GM23338 (cell line): Measurements from ENCODE around the gene LAMA1. TPM values are rescaled to one million over a fixed set of nuclear protein-coding genes. Genes with fewer than 3 reads are reported as not detected.

Experiments used
- ATAC-seq: fragments of 200-7000 bp; cut with Tn5 transposase; 3 replicates; pipeline ENCODE4 v1.9.1; 2020
- DNase-seq: peaks from one replicate; pipeline ENCODE4 v3.0.0-alpha.2; 2015; ENCODE audit warnings: low spot score
- H2AFZ ChIP-seq: fragments of 200-600 bp; sonication (generic); 2 replicates; pipeline ENCODE4 v1.8.0; 2016; ENCODE audit warnings: antibody characterized with exemption, mild to moderate bottlenecking, moderate library complexity
- H3F3A ChIP-seq: fragments of 200-600 bp; sonication (generic); replicated peaks from 2 replicates; pipeline ENCODE4 v1.8.0; 2017; ENCODE audit warnings: antibody characterized with exemption, mixed run types, low read depth
- H3K27ac ChIP-seq: fragments of 200-600 bp; sonication (generic); 2 replicates; pipeline ENCODE4 v1.6.1; 2016; ENCODE audit warnings: low read depth
- H3K27me3 ChIP-seq: fragments of 200-600 bp; sonication (generic); 2 replicates; pipeline ENCODE4 v1.8.0; 2016; ENCODE audit warnings: mild to moderate bottlenecking, mixed run types, moderate library complexity; ENCODE audit not compliant: insufficient read depth
- H3K36me3 ChIP-seq: fragments of 200-600 bp; sonication (generic); 2 replicates; pipeline ENCODE4 v1.8.0; 2016; ENCODE audit warnings: mild to moderate bottlenecking; ENCODE audit not compliant: insufficient read depth
- H3K4me1 ChIP-seq: fragments of 200-600 bp; sonication (generic); 2 replicates; pipeline ENCODE4 v1.8.0; 2016; ENCODE audit warnings: mild to moderate bottlenecking, moderate library complexity; ENCODE audit not compliant: insufficient read depth
- H3K4me2 ChIP-seq: fragments of 200-600 bp; sonication (generic); 2 replicates; pipeline ENCODE4 v1.7.1; 2017; ENCODE audit warnings: mixed run types
- H3K4me3 ChIP-seq: fragments of 200-600 bp; sonication (generic); 2 replicates; pipeline ENCODE4 v1.6.1; 2016; ENCODE audit warnings: mixed run types
- H3K79me2 ChIP-seq: fragments of 200-600 bp; sonication (generic); replicated peaks from 2 replicates; pipeline ENCODE4 v1.8.0; 2017; ENCODE audit warnings: mild to moderate bottlenecking; ENCODE audit not compliant: insufficient read depth
- H3K9me2 ChIP-seq: fragments of 200-600 bp; sonication (generic); 2 replicates; pipeline ENCODE4 v1.8.0; 2017; ENCODE audit not compliant: insufficient read depth
- H4K20me1 ChIP-seq: fragments of 200-600 bp; sonication (generic); replicated peaks from 2 replicates; pipeline ENCODE4 v1.8.0; 2017; ENCODE audit warnings: mild to moderate bottlenecking; ENCODE audit not compliant: insufficient read depth
- H3K27ac Mint-ChIP-seq: 2 replicates; pipeline ENCODE4 v1.8.0; 2020; ENCODE audit warnings: inconsistent platforms, mild to moderate bottlenecking, moderate library complexity, mixed read lengths
- H3K27me3 Mint-ChIP-seq: 3 replicates; pipeline ENCODE4 v1.8.0; 2022; ENCODE audit warnings: low read depth, mild to moderate bottlenecking, moderate library complexity, mixed read lengths, inconsistent platforms; ENCODE audit not compliant: insufficient read depth, poor library complexity
- H3K36me3 Mint-ChIP-seq: 3 replicates; pipeline ENCODE4 v1.8.0; 2021; ENCODE audit warnings: low read depth, mild to moderate bottlenecking, inconsistent platforms, moderate library complexity, mixed read lengths
- H3K4me1 Mint-ChIP-seq: 3 replicates; pipeline ENCODE4 v1.8.0; 2020; ENCODE audit warnings: mild to moderate bottlenecking, inconsistent platforms, mixed read lengths
- H3K4me3 Mint-ChIP-seq: 3 replicates; pipeline ENCODE4 v1.8.0; 2021; ENCODE audit warnings: moderate library complexity, mild to moderate bottlenecking, inconsistent platforms, mixed read lengths
- H3K9me3 Mint-ChIP-seq: 3 replicates; pipeline ENCODE4 v1.8.0; 2020; ENCODE audit warnings: moderate library complexity, mild to moderate bottlenecking, inconsistent platforms, mixed read lengths
- CREB1 ChIP-seq: fragments of 250-450 bp; sonication (Bioruptor Pico); IDR thresholded peaks from 2 replicates; pipeline ENCODE4 v1.5.0; 2020; ENCODE audit warnings: low read depth, mild to moderate bottlenecking, moderate library complexity
- JUNB ChIP-seq: IDR thresholded peaks from one replicate; pipeline ENCODE4 v1.6.1; 2016; ENCODE audit warnings: antibody characterized with exemption; ENCODE audit not compliant: unreplicated experiment
- NANOG ChIP-seq: IDR thresholded peaks from 2 replicates; pipeline ENCODE4 v1.6.1; 2016; ENCODE audit warnings: antibody characterized with exemption, borderline replicate concordance
- POLR2AphosphoS5 ChIP-seq: IDR thresholded peaks from 2 replicates; pipeline ENCODE4 v1.6.1; 2016; ENCODE audit warnings: antibody characterized with exemption, low read depth
- STAT1 ChIP-seq: IDR thresholded peaks from one replicate; pipeline ENCODE4 v1.6.1; 2016; ENCODE audit warnings: antibody characterized with exemption; ENCODE audit not compliant: unreplicated experiment
- ZNF114 ChIP-seq: fragments of 250-450 bp; sonication (Bioruptor Pico); IDR thresholded peaks from 2 replicates; pipeline ENCODE4 v1.5.0; 2020; ENCODE audit warnings: mild to moderate bottlenecking, moderate library complexity
- polyA plus RNA-seq: library from polyadenylated mRNA; unstranded; fragments of >200 nt; fragmentation: Nextera tagmentation; extraction: Ambion mirVana; gene quantifications from 2 replicates; pipeline ENCODE4 v1.2.1, GENCODE V29; 2016
- total RNA-seq: library from RNA; depleted of rRNA; stranded (reverse); fragments of >200 nt; shearing (Covaris generic); gene quantifications from 2 replicates; pipeline ENCODE4 v1.2.3, GENCODE V29; 2014
- TF ChIP-seq, protein P1 (sequence below): IDR thresholded peaks from 2 replicates; pipeline ENCODE4 v1.6.1; 2016; ENCODE audit warnings: antibody characterized with exemption
- TF ChIP-seq, protein P2 (sequence below): fragments of 250-450 bp; sonication (Bioruptor Pico); IDR thresholded peaks from 2 replicates; pipeline ENCODE4 v1.5.0; 2020; ENCODE audit warnings: mild to moderate bottlenecking, moderate library complexity

LAMA1 gene
- total and polyA plus RNA-seq, 2 experiments from 2014 or later: 14.8 to 52.3 TPM

DNA sequence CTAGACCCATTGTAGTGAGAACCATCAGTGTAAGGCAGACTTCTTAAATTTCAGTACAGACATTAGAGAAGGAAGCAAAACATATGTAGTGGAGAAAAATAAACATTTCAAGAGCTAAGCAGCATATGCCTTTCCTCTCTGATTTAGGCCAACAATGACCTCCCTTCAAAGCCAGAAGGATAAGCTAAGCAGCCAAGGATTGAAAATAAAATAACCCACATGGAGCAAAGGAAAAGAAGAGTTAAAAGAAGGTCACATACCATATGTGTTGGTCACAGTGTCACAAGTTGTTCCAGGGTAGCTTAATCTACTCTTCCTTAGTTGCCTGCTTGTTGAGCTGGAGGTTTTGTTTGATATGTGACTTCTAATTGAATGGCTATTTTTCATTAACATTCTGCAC is 15.6 kb upstream of the LAMA1 start (continued):
- TF ChIP-seq, protein P1, sequence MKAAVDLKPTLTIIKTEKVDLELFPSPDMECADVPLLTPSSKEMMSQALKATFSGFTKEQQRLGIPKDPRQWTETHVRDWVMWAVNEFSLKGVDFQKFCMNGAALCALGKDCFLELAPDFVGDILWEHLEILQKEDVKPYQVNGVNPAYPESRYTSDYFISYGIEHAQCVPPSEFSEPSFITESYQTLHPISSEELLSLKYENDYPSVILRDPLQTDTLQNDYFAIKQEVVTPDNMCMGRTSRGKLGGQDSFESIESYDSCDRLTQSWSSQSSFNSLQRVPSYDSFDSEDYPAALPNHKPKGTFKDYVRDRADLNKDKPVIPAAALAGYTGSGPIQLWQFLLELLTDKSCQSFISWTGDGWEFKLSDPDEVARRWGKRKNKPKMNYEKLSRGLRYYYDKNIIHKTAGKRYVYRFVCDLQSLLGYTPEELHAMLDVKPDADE: no peak
- TF ChIP-seq NANOG (no peak), JUNB (no peak)
- TF ChIP-seq, protein P2, sequence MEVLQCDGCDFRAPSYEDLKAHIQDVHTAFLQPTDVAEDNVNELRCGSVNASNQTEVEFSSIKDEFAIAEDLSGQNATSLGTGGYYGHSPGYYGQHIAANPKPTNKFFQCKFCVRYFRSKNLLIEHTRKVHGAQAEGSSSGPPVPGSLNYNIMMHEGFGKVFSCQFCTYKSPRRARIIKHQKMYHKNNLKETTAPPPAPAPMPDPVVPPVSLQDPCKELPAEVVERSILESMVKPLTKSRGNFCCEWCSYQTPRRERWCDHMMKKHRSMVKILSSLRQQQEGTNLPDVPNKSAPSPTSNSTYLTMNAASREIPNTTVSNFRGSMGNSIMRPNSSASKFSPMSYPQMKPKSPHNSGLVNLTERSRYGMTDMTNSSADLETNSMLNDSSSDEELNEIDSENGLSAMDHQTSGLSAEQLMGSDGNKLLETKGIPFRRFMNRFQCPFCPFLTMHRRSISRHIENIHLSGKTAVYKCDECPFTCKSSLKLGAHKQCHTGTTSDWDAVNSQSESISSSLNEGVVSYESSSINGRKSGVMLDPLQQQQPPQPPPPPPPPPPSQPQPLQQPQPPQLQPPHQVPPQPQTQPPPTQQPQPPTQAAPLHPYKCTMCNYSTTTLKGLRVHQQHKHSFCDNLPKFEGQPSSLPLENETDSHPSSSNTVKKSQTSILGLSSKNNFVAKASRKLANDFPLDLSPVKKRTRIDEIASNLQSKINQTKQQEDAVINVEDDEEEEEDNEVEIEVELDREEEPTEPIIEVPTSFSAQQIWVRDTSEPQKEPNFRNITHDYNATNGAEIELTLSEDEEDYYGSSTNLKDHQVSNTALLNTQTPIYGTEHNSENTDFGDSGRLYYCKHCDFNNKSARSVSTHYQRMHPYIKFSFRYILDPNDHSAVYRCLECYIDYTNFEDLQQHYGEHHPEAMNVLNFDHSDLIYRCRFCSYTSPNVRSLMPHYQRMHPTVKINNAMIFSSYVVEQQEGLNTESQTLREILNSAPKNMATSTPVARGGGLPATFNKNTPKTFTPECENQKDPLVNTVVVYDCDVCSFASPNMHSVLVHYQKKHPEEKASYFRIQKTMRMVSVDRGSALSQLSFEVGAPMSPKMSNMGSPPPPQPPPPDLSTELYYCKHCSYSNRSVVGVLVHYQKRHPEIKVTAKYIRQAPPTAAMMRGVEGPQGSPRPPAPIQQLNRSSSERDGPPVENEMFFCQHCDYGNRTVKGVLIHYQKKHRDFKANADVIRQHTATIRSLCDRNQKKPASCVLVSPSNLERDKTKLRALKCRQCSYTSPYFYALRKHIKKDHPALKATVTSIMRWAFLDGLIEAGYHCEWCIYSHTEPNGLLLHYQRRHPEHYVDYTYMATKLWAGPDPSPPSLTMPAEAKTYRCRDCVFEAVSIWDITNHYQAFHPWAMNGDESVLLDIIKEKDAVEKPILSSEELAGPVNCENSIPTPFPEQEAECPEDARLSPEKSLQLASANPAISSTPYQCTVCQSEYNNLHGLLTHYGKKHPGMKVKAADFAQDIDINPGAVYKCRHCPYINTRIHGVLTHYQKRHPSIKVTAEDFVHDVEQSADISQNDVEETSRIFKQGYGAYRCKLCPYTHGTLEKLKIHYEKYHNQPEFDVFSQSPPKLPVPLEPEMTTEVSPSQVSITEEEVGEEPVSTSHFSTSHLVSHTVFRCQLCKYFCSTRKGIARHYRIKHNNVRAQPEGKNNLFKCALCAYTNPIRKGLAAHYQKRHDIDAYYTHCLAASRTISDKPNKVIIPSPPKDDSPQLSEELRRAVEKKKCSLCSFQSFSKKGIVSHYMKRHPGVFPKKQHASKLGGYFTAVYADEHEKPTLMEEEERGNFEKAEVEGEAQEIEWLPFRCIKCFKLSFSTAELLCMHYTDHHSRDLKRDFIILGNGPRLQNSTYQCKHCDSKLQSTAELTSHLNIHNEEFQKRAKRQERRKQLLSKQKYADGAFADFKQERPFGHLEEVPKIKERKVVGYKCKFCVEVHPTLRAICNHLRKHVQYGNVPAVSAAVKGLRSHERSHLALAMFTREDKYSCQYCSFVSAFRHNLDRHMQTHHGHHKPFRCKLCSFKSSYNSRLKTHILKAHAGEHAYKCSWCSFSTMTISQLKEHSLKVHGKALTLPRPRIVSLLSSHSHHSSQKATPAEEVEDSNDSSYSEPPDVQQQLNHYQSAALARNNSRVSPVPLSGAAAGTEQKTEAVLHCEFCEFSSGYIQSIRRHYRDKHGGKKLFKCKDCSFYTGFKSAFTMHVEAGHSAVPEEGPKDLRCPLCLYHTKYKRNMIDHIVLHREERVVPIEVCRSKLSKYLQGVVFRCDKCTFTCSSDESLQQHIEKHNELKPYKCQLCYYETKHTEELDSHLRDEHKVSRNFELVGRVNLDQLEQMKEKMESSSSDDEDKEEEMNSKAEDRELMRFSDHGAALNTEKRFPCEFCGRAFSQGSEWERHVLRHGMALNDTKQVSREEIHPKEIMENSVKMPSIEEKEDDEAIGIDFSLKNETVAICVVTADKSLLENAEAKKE (CRISPR knock-in tag): no peak

DNA sequence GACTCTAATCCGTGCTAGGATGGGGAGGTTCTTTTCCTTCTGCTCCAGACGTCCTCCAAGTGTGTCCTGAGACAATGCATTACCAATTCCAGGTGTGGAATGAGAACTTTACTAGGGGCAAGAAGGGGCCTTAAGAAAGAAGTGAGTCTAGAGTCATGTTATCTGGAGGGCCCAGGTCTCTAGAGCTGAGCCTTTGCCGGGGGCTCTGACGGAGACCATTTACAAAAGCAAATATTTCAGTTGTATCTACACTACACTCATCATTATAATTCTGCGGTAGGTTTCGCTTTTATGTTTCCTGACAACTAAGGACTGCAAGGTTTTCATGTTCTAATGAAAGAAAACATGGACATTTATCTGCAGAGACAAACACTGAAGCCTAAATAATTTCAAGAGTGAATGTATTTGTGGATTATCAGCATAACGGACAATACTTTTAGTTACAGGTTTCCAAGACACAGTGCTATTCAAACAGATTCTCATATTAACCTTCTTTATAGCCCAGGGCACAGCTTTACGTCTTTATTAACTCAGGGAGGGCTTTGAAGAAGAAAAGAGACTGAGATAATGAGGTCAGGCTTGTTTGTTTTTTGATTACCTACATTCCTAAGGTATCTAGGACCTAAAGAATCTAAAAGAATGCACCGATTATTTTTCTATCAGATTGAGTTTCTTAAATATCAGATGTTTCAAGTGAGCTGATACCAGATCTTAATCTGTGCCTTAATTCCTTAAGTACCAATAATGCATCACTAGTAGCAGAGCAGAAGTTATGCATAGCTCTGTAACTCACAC is 15.0 kb upstream of the LAMA1 start:
- no peak overlapping the region for H3K4me2 ChIP-seq
- H3K36me3 ChIP-seq: no peaks in the 10 kb centered on the region
- no peak overlapping the region for H3K27ac ChIP-seq
- Mint-ChIP-seq H3K36me3 (no peaks in the 10 kb centered on the region), H3K9me3 (no peaks in the 10 kb centered on the region), H3K27ac (no peak overlapping the region), H3K27me3 (no peaks in the 10 kb centered on the region), H3K4me1 (no peaks in the 10 kb centered on the region; the same call in 2 of the 3 replicates), H3K4me3 (no peak overlapping the region)
- H3K4me3 ChIP-seq: no peak overlapping the region
- H4K20me1 ChIP-seq: no peaks in the 10 kb centered on the region; the same call in 1 of the 2 replicates
- DNase-seq (no peak), ATAC-seq (no peak)
- H3F3A ChIP-seq: no peaks in the 10 kb centered on the region
- H3K9me2 ChIP-seq: 0 out of 2 replicates have a peak, but pooled peaks cover 5% of the 10 kb centered on the region
- no peaks in the 10 kb centered on the region for H3K27me3 ChIP-seq
- no peak overlapping the region for H2AFZ ChIP-seq
- H3K4me1 ChIP-seq: no peaks in the 10 kb centered on the region
- H3K79me2 ChIP-seq: no peaks in the 10 kb centered on the region
- TF ChIP-seq ZNF114: no peak
- TF ChIP-seq STAT1: no peak
- no peak for TF ChIP-seq CREB1 (CRISPR knock-in tag)
- no peak for TF ChIP-seq POLR2AphosphoS5
- TF ChIP-seq, protein P2 (CRISPR knock-in tag): no peak
